Activated CD4-positive, CD25-positive, alpha-beta regulatory T cell treated with anti-CD3 and anti-CD28 coated beads, Interleukin-2, amount 50 U/mL, for 72 hours (primary cell): ENCODE results near the gene UBN1.

Experiments used
- DNase-seq: peaks from one replicate; pipeline ENCODE4 v3.0.0; 2021

Gene UBN1

GRCh38 chr16:4862639-4863038 is 15.4 kb downstream of the UBN1 start:
- DNase-seq = no peak

- no peak for DNase-seq
Measured at GRCh38 chr16:4864728-4865127, 17.4 kb downstream of the UBN1 start.

GRCh38 chr16:4865231-4865860 is 18.1 kb downstream of the UBN1 start:
- no peak for DNase-seq

GRCh38 chr16:4866586-4866985 is 19.3 kb downstream of the UBN1 start:
- DNase-seq = no peak

- DNase-seq = no peak
Measured at GRCh38 chr16:4868026-4868425, 20.7 kb downstream of the UBN1 start.

- DNase-seq = no peak
Measured at GRCh38 chr16:4868535-4868934, 21.3 kb downstream of the UBN1 start.

GRCh38 chr16:4869147-4869805 is 22.0 kb downstream of the UBN1 start:
- DNase-seq = no peak

- no peak for DNase-seq
Measured at GRCh38 chr16:4870138-4870671, 22.9 kb downstream of the UBN1 start.

GRCh38 chr16:4871071-4871470 is 23.8 kb downstream of the UBN1 start:
- DNase-seq = no peak

- no peak for DNase-seq
Measured at GRCh38 chr16:4873091-4873490, 25.8 kb downstream of the UBN1 start.

- no peak for DNase-seq
Measured at GRCh38 chr16:4874666-4875065, 27.4 kb downstream of the UBN1 start.

GRCh38 chr16:4876646-4877379 is 29.5 kb downstream of the UBN1 start:
- DNase-seq = no peak

GRCh38 chr16:4877380-4877685 is 30.1 kb downstream of the UBN1 start:
- no peak for DNase-seq

GRCh38 chr16:4879049-4879448 is 31.8 kb downstream of the UBN1 start:
- no peak for DNase-seq

GRCh38 chr16:4880006-4880580 is 32.8 kb downstream of the UBN1 start:
- DNase-seq = no peak

- no peak for DNase-seq
Measured at GRCh38 chr16:4882000-4882632, 34.8 kb downstream of the UBN1 start.

- DNase-seq = no peak
Measured at GRCh38 chr16:4882633-4883285, 35.5 kb downstream of the UBN1 start.

- DNase-seq = no peak
Measured at GRCh38 chr16:4883501-4883900, 36.2 kb downstream of the UBN1 start.

- DNase-seq = no peak
Measured at GRCh38 chr16:4884209-4884608, 36.9 kb downstream of the UBN1 start.

GRCh38 chr16:4884972-4885874 is 37.9 kb downstream of the UBN1 start:
- DNase-seq = no peak

GRCh38 chr16:4886151-4886550 is 38.9 kb downstream of the UBN1 start:
- DNase-seq = no peak
